Hippocampal formation (tissue), 2 donors: Measurements from ENCODE around the gene FAM131A.
A peak's percentile ranks its signal among the peaks of the same experiment; 100 is the strongest.

ENCODE experiments used
- DNase-seq, 2 donors: peaks; one replicate each; lab custom pipeline; 2025; lab: John Stamatoyannopoulos, UW

FAM131A gene

GRCh38 chr3:184316792-184317191 is 20.6 kb upstream of the FAM131A start:
- no peak for DNase-seq

- DNase-seq: no peak
These were observed 20.2 kb upstream of the FAM131A start for GRCh38 chr3:184317201-184317600.

- DNase-seq: peak; percentile 90 to 93
These were observed 17.3 kb upstream of the FAM131A start for GRCh38 chr3:184320104-184320445.

GRCh38 chr3:184321666-184322065 is 15.7 kb upstream of the FAM131A start:
- no peak for DNase-seq

- no peak for DNase-seq
These were observed 14.5 kb upstream of the FAM131A start for GRCh38 chr3:184322731-184323487.

GRCh38 chr3:184323696-184324095 is 13.7 kb upstream of the FAM131A start:
- DNase-seq: no peak

- no peak for DNase-seq
These were observed 12.1 kb upstream of the FAM131A start for GRCh38 chr3:184325269-184325668.

- DNase-seq: no peak
These were observed 11.6 kb upstream of the FAM131A start for GRCh38 chr3:184325715-184326369.

GRCh38 chr3:184327171-184327570 is 10.2 kb upstream of the FAM131A start:
- no peak for DNase-seq

GRCh38 chr3:184328516-184328915 is 8.9 kb upstream of the FAM131A start:
- no peak for DNase-seq

GRCh38 chr3:184332370-184333090 is 4.9 kb upstream of the FAM131A start:
- DNase-seq: no peak

GRCh38 chr3:184333190-184333589 is 4.2 kb upstream of the FAM131A start:
- no peak for DNase-seq

- DNase-seq: no peak
These were observed 3.7 kb upstream of the FAM131A start for GRCh38 chr3:184333700-184334099.

- DNase-seq: no peak
These were observed 2.8 kb upstream of the FAM131A start for GRCh38 chr3:184334470-184335158.

- DNase-seq: no peak
These were observed 2.1 kb upstream of the FAM131A start for GRCh38 chr3:184335291-184335660.

- DNase-seq: peak; percentile 77 to 79
These were observed 1.5 kb upstream of the FAM131A start for GRCh38 chr3:184335661-184336546.

- DNase-seq: peak; percentile 59 to 63
These were observed 627 bp upstream of the FAM131A start for GRCh38 chr3:184336547-184337398.

- DNase-seq: no peak
These were observed 581 bp downstream of the FAM131A start for GRCh38 chr3:184337981-184338380.

GRCh38 chr3:184338511-184338945 is 1.1 kb downstream of the FAM131A start:
- DNase-seq: peak; percentile 69 to 75

- DNase-seq: no peak
These were observed 1.6 kb downstream of the FAM131A start for GRCh38 chr3:184339001-184339400.
